ENCODE measurements around the gene CPXM1. TPM values are rescaled to one million over a fixed set of nuclear protein-coding genes. Genes with fewer than 3 reads are reported as not detected.
A peak's percentile ranks its signal among the peaks of the same experiment; 100 is the strongest.
"Not testable (repeated sequence)": the region's sequence is repeated elsewhere in the genome, so short reads cannot be mapped to it uniquely, and the experiment has no call there.

CPXM1 gene
- total and polyA plus RNA-seq, 2 experiments from 2014 or later, result 98.5 to 129 TPM

- Histone ChIP-seq H3K4me1 (ENCODE audit: low read depth) (no peaks in the 10 kb centered on the region), H3K27ac (no peak overlapping the region), H3K9me3 (ENCODE audit: low read depth) (no peaks in the 10 kb centered on the region), H3K4me3 (no peak overlapping the region), H3K27me3 (peaks cover 3% of the 10 kb centered on the region), H3K36me3 (no peaks in the 10 kb centered on the region)
- no peak for DNase-seq (ENCODE audit: low read depth in 1 of 2, low spot score in 1 of 2)
- no peak for TF ChIP-seq CTCF (IDR thresholded peaks at IDR 0.05; ENCODE audit: low read depth, low read length)
Measured at GRCh38 chr20:2815242-2815900, 14.9 kb upstream of the CPXM1 start.

GRCh38 chr20:2814587-2815051 is 14.2 kb upstream of the CPXM1 start, which contains the start of gene C20orf141:
C20orf141 (plus strand) TSS chr20:2814987; CDS start chr20:2815185, 198 bp downstream.
- peak in 1 of 2 donors; percentile 98 for DNase-seq (ENCODE audit: low read depth in 1 of 2, low spot score in 1 of 2)
- H3K27me3 ChIP-seq, result peaks cover 2% of the 10 kb centered on the region
- no peak for TF ChIP-seq CTCF (IDR thresholded peaks at IDR 0.05; ENCODE audit: low read depth, low read length)
- no peaks in the 10 kb centered on the region for H3K9me3 ChIP-seq (ENCODE audit: low read depth)
- H3K4me1 ChIP-seq (ENCODE audit: low read depth), result no peaks in the 10 kb centered on the region
- no peak within 1 kb of the TSS for H3K27ac ChIP-seq
- no peaks in the 10 kb centered on the region for H3K36me3 ChIP-seq
- no peak within 1 kb of the TSS for H3K4me3 ChIP-seq

GRCh38 chr20:2814076-2814475 is 13.6 kb upstream of the CPXM1 start:
- no peaks in the 10 kb centered on the region for H3K9me3 ChIP-seq (ENCODE audit: low read depth)
- H3K4me3 ChIP-seq, result no peak overlapping the region
- H3K27me3 ChIP-seq, result peaks cover 6% of the 10 kb centered on the region
- no peak for DNase-seq (ENCODE audit: low read depth in 1 of 2, low spot score in 1 of 2)
- TF ChIP-seq CTCF (IDR thresholded peaks at IDR 0.05; ENCODE audit: low read depth, low read length), result no peak
- H3K27ac ChIP-seq, result no peak overlapping the region
- no peaks in the 10 kb centered on the region for H3K4me1 ChIP-seq (ENCODE audit: low read depth)
- H3K36me3 ChIP-seq, result no peaks in the 10 kb centered on the region

GRCh38 chr20:2812189-2812588 is 11.8 kb upstream of the CPXM1 start:
- H3K27me3 ChIP-seq, result peaks cover 24% of the 10 kb centered on the region
- H3K4me1 ChIP-seq (ENCODE audit: low read depth), result no peaks in the 10 kb centered on the region
- H3K27ac ChIP-seq, result no peak overlapping the region
- no peak for TF ChIP-seq CTCF (IDR thresholded peaks at IDR 0.05; ENCODE audit: low read depth, low read length)
- DNase-seq (ENCODE audit: low read depth in 1 of 2, low spot score in 1 of 2), result no peak
- H3K36me3 ChIP-seq, result no peaks in the 10 kb centered on the region
- no peaks in the 10 kb centered on the region for H3K9me3 ChIP-seq (ENCODE audit: low read depth)
- no peak overlapping the region for H3K4me3 ChIP-seq

DNA sequence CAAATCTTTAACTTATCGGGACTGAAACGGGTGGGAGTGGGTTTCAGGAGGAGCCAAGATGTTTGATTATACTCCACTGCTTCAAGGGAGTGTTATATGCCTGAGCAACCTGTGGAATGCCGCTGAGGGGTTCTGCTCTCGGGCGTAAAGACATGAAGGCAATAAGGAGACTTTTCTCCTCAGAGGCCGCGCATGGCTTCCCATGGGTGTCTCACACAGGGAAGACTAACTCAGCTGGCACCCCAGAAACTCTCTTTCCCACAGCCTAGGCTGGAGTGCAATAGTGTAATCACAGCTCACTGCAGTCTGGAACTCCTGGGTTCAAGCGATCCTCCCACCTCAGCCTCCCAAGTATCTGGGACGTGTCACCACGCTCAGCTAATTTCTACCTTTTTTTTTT is 9.3 kb upstream of the CPXM1 start:
- H3K36me3 ChIP-seq, result no peaks in the 10 kb centered on the region
- DNase-seq (ENCODE audit: low read depth in 1 of 2, low spot score in 1 of 2), result no peak
- no peak overlapping the region for H3K4me3 ChIP-seq
- H3K9me3 ChIP-seq (ENCODE audit: low read depth), result no peaks in the 10 kb centered on the region
- H3K27ac ChIP-seq, result no peak overlapping the region
- no peaks in the 10 kb centered on the region for H3K4me1 ChIP-seq (ENCODE audit: low read depth)
- no peak for TF ChIP-seq CTCF (IDR thresholded peaks at IDR 0.05; ENCODE audit: low read depth, low read length)
- peaks cover 49% of the 10 kb centered on the region for H3K27me3 ChIP-seq

GRCh38 chr20:2807929-2808328 is 7.5 kb upstream of the CPXM1 start:
- H3K4me1 ChIP-seq (ENCODE audit: low read depth); H3K9me3 ChIP-seq (ENCODE audit: low read depth); H3K4me3 ChIP-seq; H3K36me3 ChIP-seq; H3K27ac ChIP-seq; DNase-seq (ENCODE audit: low read depth in 1 of 2, low spot score in 1 of 2): not testable (repeated sequence)
- H3K27me3 ChIP-seq, result peaks cover 67% of the 10 kb centered on the region
